GM18520 (cell line): ENCODE measurements around the gene FAM13B.

Experiments used
- ATAC-seq: cut with Tn5 transposase; IDR thresholded peaks from one replicate; pipeline ENCODE4 v1.9.1; 2021; ENCODE audit not compliant: unreplicated experiment

Gene FAM13B

DNA sequence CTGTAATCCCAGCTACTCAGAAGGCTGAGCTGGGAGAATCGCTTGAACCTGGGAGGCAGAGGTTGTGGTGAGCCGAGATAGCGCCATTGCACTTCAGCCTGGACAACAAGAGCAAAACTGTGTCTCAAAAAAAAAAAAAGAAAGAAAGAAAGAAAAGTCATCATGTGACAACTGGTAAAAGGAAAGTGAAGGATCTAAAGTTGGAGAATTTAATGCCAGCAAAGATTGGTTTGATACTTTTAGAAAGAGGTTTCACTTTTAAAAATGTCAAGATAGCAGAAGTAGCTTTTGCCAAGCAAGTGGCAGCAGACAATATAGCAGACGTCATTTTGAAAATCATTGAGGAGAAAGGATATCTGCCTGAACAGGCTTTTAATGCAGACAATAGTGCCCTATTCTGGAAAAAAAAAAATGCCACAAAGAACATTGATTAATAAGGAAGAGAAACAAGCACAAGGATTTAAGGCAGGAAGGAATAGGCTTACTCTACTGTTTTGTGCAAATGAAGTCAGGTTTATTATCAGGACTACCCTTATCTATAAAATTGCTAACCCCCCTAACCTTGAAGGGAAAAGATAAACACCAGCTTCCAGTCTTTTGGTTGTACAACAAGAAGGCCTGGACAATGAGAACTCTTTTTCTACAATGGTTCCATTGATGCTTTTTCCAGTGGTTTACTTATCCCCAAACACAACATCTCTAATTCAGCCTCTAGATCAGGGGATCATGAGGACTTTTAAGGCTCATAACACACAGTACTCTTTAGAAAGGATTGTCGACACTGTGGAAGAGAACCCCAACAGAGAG is 131.7 kb downstream of the FAM13B start:
- no peak for ATAC-seq

- ATAC-seq, result no peak
Measured at GRCh38 chr5:137899493-137899892, 133.4 kb downstream of the FAM13B start.

GRCh38 chr5:137896560-137896959 is 136.3 kb downstream of the FAM13B start:
- ATAC-seq, result no peak

DNA sequence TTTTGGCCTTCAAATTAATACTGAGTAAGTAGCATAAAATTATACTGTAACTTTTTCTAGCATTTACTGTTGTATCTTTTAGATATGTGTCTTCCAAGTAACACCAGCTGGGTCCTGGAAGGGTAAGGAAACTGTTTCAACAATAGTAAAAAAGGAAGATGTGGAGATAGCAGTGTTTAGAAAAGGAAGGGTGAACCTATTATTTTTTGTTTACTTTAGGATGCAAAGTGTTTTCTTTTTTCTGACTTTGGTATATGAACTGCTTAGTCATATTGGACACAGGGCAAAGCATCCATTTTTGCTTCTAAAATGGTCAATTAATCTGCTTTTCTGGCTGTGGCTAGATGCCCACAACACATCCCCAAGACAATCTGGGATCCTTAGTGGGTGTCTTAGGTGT is 138.3 kb downstream of the FAM13B start:
- ATAC-seq, result no peak

- ATAC-seq, result no peak
Measured at GRCh38 chr5:137891849-137892248, 141.0 kb downstream of the FAM13B start.

- ATAC-seq, result no peak
Measured at GRCh38 chr5:137890845-137891244, 142.0 kb downstream of the FAM13B start.

- ATAC-seq, result peak; percentile 93
Measured at GRCh38 chr5:137888863-137889759, 143.8 kb downstream of the FAM13B start, which contains the start of gene PKD2L2. Gene PKD2L2, plus strand, starts transcription at chr5:137889457. Its CDS starts 35 bp downstream, at chr5:137889492.

DNA sequence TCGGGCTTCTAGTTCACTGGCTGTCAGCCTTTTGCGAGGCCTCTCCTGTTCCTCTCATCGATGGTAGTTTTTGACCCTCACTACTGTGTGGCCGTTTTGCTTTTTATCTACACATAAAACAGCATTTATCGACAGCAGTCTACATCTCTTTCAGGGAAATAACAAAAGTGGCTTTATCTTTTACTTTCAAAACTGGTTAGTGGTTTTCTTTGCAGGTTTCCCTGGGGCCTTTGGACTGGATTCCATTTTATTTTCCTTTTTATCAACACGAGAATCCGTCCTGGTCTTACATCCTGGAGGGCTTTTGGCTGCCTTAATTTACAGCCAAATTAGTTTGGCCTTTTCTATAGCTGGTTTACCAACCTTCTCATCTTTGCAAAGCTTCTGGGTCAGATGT is 144.4 kb downstream of the FAM13B start:
- ATAC-seq, result no peak
